Measurements from ENCODE around the gene CREG2. TPM values are rescaled to one million over a fixed set of nuclear protein-coding genes. Genes with fewer than 3 reads are reported as not detected.

The CREG2 gene
- total RNA-seq, 4 donors from 2014 or later: 0.28 TPM; not detected in 3

- intact Hi-C loops (cut with DNase I; ENCODE audit: low total_unique reads): no loop called here
- TF ChIP-seq POLR2A (IDR thresholded peaks at IDR 0.05) (no peak), CTCF (IDR thresholded peaks at IDR 0.05) (no peak)
- H3K9me3 ChIP-seq: no peaks in the 10 kb centered on the region
These were observed 19.8 kb downstream of the CREG2 start for GRCh38 chr2:101367508-101367907.

GRCh38 chr2:101364878-101365277, 22.4 kb downstream of the CREG2 start:
- Histone ChIP-seq H3K4me3 (no peak overlapping the region), H3K27ac (no peak overlapping the region), H3K9me3 (no peaks in the 10 kb centered on the region), H3K36me3 (no peaks in the 10 kb centered on the region), H3K4me1 (no peaks in the 10 kb centered on the region), H3K27me3 (no peaks in the 10 kb centered on the region)
- no peak for TF ChIP-seq POLR2A (IDR thresholded peaks at IDR 0.05)
- TF ChIP-seq CTCF (IDR thresholded peaks at IDR 0.05): no peak
- intact Hi-C loops (cut with DNase I; ENCODE audit: low total_unique reads): no loop called here
- no peak for DNase-seq

More at GRCh38 chr2:101367508-101367907, 19.8 kb downstream of the CREG2 start:
- Histone ChIP-seq H3K4me3 (no peak overlapping the region), H3K27ac (no peak overlapping the region), H3K36me3 (no peaks in the 10 kb centered on the region), H3K27me3 (no peaks in the 10 kb centered on the region), H3K4me1 (no peaks in the 10 kb centered on the region)
- no peak for DNase-seq

- H3K4me3 ChIP-seq: no peak overlapping the region
- H3K27ac ChIP-seq: no peak overlapping the region
- H3K9me3 ChIP-seq: no peaks in the 10 kb centered on the region
- intact Hi-C loops (cut with DNase I; ENCODE audit: low total_unique reads): no loop called here
- H3K27me3 ChIP-seq: no peaks in the 10 kb centered on the region
- H3K36me3 ChIP-seq: no peaks in the 10 kb centered on the region
- TF ChIP-seq CTCF (IDR thresholded peaks at IDR 0.05) (no peak), POLR2A (IDR thresholded peaks at IDR 0.05) (no peak)
- no peaks in the 10 kb centered on the region for H3K4me1 ChIP-seq
- no peak for DNase-seq
These were observed 24.5 kb downstream of the CREG2 start for GRCh38 chr2:101362777-101363176.

- TF ChIP-seq CTCF (IDR thresholded peaks at IDR 0.05) (no peak), POLR2A (IDR thresholded peaks at IDR 0.05) (no peak)
- Histone ChIP-seq H3K27me3 (no peaks in the 10 kb centered on the region), H3K4me1 (no peaks in the 10 kb centered on the region), H3K4me3 (no peak overlapping the region), H3K36me3 (no peaks in the 10 kb centered on the region), H3K9me3 (no peaks in the 10 kb centered on the region), H3K27ac (no peak overlapping the region)
- intact Hi-C loops (cut with DNase I; ENCODE audit: low total_unique reads): no loop called here
- no peak for DNase-seq
These were observed 25.0 kb downstream of the CREG2 start for GRCh38 chr2:101362316-101362715.

- no peaks in the 10 kb centered on the region for H3K9me3 ChIP-seq
- intact Hi-C loops (cut with DNase I; ENCODE audit: low total_unique reads): no loop called here
These were observed 25.8 kb downstream of the CREG2 start for GRCh38 chr2:101361522-101361921.

More at GRCh38 chr2:101361522-101361921, 25.8 kb downstream of the CREG2 start:
- Histone ChIP-seq H3K4me3 (no peak overlapping the region), H3K27ac (no peak overlapping the region), H3K36me3 (no peaks in the 10 kb centered on the region), H3K27me3 (no peaks in the 10 kb centered on the region), H3K4me1 (no peaks in the 10 kb centered on the region)
- no peak for DNase-seq
- no peak for TF ChIP-seq CTCF (IDR thresholded peaks at IDR 0.05)
- TF ChIP-seq POLR2A (IDR thresholded peaks at IDR 0.05): no peak
